HFF-Myc (cell line): ENCODE results near the gene TARDBP.

ENCODE experiments used
- DNase-seq: peaks from one replicate; pipeline ENCODE4 v3.0.0-alpha.2; 2011; ENCODE audit warnings: low read depth; ENCODE audit errors: extremely low read depth
- H3K4me3 ChIP-seq: replicated peaks from 2 replicates; pipeline ENCODE4 v1.5.1; 2011; ENCODE audit warnings: low read depth, mild to moderate bottlenecking, control low read depth, low read length
- TF ChIP-seq, protein P1 (sequence below): IDR thresholded peaks from 2 replicates; pipeline ENCODE4 v1.5.1; 2012; ENCODE audit warnings: mild to moderate bottlenecking, low read depth, low read length, control low read depth; ENCODE audit errors: missing control alignments

The TARDBP gene

DNA sequence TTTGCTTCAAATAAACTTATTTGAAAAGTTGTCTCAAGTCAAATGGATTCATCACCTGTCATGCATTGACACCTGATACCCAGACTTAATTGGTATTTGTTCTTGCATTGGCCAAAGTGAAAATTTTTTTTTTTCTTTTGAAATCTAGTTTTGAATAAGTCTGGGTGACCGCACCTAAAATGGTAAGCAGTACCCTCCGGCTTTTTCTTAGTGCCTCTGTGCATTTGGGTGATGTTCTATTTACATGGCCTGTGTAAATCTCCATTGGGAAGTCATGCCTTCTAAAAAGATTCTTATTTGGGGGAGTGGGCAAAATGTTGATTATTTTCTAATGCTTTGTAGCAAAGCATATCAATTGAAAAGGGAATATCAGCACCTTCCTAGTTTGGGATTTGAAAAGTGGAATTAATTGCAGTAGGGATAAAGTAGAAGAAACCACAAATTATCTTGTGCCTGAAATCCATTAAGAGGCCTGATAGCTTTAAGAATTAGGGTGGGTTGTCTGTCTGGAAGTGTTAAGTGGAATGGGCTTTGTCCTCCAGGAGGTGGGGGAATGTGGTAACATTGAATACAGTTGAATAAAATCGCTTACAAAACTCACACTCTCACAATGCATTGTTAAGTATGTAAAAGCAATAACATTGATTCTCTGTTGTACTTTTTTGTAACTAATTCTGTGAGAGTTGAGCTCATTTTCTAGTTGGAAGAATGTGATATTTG, 11.9 kb downstream of the TARDBP start:
- no peak for DNase-seq
- TF ChIP-seq, protein P1, sequence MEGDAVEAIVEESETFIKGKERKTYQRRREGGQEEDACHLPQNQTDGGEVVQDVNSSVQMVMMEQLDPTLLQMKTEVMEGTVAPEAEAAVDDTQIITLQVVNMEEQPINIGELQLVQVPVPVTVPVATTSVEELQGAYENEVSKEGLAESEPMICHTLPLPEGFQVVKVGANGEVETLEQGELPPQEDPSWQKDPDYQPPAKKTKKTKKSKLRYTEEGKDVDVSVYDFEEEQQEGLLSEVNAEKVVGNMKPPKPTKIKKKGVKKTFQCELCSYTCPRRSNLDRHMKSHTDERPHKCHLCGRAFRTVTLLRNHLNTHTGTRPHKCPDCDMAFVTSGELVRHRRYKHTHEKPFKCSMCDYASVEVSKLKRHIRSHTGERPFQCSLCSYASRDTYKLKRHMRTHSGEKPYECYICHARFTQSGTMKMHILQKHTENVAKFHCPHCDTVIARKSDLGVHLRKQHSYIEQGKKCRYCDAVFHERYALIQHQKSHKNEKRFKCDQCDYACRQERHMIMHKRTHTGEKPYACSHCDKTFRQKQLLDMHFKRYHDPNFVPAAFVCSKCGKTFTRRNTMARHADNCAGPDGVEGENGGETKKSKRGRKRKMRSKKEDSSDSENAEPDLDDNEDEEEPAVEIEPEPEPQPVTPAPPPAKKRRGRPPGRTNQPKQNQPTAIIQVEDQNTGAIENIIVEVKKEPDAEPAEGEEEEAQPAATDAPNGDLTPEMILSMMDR, result no peak

DNA sequence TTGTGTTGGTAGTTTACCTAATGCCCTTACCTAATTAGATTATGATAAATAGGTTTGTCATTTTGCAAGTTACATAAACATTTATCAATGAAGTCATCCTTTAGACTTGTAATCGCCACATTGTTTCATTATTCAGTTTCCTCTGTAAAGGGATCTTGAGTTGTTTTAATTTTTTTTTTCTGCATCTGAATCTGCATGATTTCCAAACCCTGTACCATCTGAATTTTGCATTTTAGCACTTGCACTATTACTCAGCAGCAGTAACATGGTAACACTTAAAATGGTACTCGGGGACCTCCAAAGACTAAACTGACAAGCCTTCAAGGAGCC, 12.4 kb downstream of the TARDBP start:
- H3K4me3 ChIP-seq, result no peak overlapping the region
- TF ChIP-seq, protein P1, result no peak
- DNase-seq, result no peak

More for the DNA sequence above, 11.9 kb downstream of the TARDBP start:
- no peak overlapping the region for H3K4me3 ChIP-seq

DNA sequence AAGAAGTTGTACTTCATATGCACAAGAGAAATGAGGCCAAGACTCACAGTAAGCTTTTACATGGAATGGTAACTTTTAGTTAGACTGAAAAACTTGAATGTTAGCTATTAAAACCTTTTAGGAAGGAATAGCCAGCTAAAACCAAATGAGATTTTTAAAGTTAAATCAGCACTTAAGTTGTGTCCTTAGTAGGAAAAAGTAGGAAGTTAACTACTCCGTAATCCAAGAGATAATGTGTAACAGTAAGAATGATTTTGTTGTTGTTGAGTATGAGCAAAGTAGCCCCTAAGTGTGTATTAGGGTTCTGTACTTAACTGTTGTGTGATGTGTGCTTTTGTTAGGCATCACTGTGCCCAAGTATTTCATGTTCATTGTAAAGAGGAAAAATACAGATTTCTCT, 13.2 kb downstream of the TARDBP start:
- no peak for DNase-seq
- TF ChIP-seq, protein P1, result no peak
- H3K4me3 ChIP-seq, result no peak overlapping the region

DNA sequence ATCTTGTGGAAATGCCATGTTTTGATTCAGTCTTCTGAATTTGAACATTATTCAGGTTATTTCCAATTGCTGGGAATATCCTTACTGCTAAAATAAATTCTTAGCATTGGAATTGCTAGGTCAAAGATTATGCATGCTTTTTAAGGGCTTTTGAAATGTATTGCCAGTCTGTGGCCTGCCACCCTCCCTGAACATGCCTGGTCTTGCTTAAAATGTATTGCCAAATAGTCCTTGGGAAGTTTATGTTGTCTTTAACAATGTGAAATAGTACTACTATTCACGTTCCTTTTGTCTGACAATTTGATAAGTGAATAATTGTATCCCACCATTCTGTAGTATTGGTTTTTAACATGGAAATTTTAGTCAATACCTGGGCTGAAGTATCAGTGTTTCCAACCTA, 13.6 kb downstream of the TARDBP start:
- no peak overlapping the region for H3K4me3 ChIP-seq
- TF ChIP-seq, protein P1, result no peak
- no peak for DNase-seq

DNA sequence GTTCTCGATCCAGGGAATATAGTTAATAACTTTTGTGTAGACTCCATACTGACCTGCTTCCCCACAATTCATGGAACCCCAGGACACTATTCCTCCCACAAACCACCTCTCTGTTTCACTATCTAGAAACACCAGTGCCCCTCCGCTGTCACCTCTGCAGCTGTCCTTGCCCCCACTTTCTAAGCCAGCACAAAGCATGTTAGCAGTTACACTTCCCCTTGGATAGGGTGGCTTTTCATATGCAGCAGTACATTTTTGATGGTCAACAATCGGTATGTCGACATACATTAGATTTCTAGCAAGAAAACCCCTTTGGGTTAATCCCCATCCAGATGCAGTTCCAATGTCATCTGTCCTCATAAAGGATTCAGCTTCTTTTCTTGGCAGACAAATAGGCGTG, 14.4 kb downstream of the TARDBP start:
- H3K4me3 ChIP-seq, result no peak overlapping the region
- no peak for DNase-seq
- TF ChIP-seq, protein P1, result no peak

DNA sequence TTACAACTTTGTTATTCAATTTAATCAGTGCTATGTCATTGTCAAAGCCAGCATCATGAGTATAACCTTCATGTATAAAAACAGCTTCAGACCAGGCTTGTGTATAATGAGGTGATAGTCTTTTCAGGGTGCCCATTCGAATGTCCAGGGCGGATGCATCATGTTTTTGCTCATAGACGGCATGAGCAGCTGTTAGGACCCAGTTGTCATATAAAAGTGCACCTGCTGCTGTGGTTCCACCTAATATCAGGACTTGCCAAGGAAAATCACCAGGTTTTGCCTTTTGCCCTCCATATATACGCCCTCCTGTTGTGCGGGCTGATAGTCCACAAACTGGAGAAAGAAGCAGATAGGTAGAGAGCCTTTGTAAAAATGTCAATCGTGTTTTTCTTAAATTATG, 14.9 kb downstream of the TARDBP start:
- DNase-seq, result no peak
- TF ChIP-seq, protein P1, result no peak
- H3K4me3 ChIP-seq, result no peak overlapping the region

DNA sequence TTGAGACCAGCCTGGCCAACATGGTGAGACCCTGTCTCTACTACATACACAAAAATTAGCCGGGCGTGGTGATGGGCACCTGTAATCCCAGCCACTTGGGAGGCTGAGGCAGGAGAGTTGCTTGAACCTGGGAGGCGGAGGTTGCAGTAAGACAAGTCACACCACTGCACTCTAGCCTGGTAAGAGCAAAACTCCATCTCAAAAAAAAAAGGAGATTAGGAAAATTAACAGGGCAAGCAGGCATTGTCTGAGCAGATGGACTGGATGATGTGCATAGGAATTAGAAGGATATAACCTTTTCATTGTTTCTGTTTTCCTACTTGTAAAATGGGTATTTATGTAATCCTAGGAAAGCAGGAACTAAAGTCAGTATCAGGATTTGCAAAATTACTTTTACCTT, 15.6 kb downstream of the TARDBP start:
- no peak for DNase-seq
- no peak overlapping the region for H3K4me3 ChIP-seq
- TF ChIP-seq, protein P1, result no peak
